Measurements from ENCODE around the gene FMNL2.

FMNL2 gene

DNA sequence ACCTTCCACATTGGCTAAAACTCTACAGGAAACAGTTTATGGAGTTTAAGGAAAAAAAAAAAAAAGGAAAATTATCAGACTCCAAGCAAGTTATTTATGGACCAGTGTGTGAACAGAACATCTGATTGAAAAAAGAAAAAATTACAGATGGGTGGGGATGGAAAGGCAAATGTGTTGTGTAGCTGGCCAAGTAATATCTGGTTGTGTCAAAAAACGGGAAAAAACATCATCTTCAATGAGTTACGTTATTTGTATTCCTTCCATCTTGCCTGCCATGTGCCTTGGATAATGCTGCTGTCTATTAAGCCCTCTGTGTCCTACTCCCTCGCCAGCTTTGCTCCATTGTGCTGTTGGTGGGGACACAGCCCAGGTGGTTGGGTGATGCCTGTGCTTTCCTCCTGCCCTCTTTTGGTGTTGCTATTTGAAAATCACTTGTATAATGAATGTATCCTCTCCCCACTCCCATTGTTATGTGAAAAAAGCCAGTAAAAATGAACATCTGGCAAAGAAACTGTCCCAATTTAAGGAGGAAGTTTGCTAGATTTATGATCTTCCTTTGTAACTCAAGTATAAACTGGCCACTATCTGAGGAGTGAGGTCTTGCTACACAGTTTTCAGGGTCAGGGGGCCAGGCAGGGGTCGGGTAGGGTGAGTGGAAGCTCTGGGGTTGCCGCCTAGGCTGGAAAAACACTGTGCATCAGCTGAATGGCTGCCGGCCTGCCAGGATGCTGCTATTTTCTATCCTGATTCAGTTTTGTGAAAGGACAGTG, 155.9 kb downstream of the FMNL2 start:
- Histone ChIP-seq H3K4me1 (peaks cover 0 to 70% (median 24%) of the 10 kb centered on the region in 4 donors), H3K27ac (peak overlapping the region; percentile 29 to 49), H3K9me3 (no peaks in the 10 kb centered on the region), H3K36me3 (no peaks in the 10 kb centered on the region), H3K4me3 (no peak overlapping the region), H3K27me3 (no peaks in the 10 kb centered on the region)
- DNase-seq, result peak; percentile 78 to 79
- TF ChIP-seq, protein P1, sequence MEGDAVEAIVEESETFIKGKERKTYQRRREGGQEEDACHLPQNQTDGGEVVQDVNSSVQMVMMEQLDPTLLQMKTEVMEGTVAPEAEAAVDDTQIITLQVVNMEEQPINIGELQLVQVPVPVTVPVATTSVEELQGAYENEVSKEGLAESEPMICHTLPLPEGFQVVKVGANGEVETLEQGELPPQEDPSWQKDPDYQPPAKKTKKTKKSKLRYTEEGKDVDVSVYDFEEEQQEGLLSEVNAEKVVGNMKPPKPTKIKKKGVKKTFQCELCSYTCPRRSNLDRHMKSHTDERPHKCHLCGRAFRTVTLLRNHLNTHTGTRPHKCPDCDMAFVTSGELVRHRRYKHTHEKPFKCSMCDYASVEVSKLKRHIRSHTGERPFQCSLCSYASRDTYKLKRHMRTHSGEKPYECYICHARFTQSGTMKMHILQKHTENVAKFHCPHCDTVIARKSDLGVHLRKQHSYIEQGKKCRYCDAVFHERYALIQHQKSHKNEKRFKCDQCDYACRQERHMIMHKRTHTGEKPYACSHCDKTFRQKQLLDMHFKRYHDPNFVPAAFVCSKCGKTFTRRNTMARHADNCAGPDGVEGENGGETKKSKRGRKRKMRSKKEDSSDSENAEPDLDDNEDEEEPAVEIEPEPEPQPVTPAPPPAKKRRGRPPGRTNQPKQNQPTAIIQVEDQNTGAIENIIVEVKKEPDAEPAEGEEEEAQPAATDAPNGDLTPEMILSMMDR (IDR thresholded peaks at IDR 0.05), result no peak
- intact Hi-C loops (cut with DNase I; ENCODE audit: low total_unique reads), result no loop called here

DNA sequence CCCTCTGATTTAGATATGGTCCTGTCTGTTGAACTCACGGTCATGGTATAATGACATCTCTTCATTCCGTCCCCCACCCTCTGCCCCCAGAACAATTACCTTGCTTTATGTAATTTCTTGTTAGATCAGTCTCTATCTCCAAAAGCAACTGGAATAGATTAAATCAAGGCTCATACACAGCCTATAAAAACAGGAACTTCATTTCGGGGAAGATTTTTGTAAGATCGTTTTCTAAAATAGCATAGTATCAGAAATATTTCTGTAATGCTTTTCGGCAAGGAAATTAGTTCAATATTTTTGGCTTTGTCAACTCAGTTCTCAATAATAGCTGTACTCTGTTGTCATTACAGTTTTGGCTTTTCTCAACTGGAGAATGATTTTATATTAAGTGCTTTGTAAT, 157.2 kb downstream of the FMNL2 start:
- H3K4me1 ChIP-seq, result peaks cover 0 to 60% (median 21%) of the 10 kb centered on the region in 4 donors
- DNase-seq, result no peak
- H3K9me3 ChIP-seq, result no peaks in the 10 kb centered on the region
- H3K27me3 ChIP-seq, result no peaks in the 10 kb centered on the region
- intact Hi-C loops (cut with DNase I; ENCODE audit: low total_unique reads), result no loop called here
- TF ChIP-seq, protein P1 (IDR thresholded peaks at IDR 0.05), result no peak
- H3K36me3 ChIP-seq, result no peaks in the 10 kb centered on the region
- peak overlapping the region; percentile 29 to 49 for H3K27ac ChIP-seq
- no peak overlapping the region for H3K4me3 ChIP-seq

DNA sequence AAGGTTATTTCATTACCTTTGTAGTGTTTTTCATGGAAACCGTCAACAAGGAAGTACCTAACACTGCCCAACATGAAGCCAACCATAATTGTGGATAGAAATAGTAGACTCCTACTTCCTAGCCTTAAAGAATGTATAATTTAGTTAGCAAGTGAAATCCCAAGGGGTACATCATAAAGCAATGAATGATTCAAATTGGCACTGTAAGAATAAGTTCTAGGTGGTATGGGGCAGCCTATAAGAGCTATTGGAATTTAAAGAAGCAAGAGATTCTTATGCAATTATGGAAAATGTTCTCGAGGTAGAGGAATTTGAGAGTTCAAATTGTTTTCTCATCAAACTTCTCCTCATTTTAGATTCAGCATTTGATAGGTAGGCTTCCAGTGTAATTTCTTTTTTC, 157.9 kb downstream of the FMNL2 start:
- DNase-seq, result no peak
- TF ChIP-seq, protein P1 (IDR thresholded peaks at IDR 0.05), result no peak
- no peaks in the 10 kb centered on the region for H3K9me3 ChIP-seq
- peak overlapping the region in 1 of 2 donors; percentile 49 for H3K27ac ChIP-seq
- no peak overlapping the region for H3K4me3 ChIP-seq
- intact Hi-C loops (cut with DNase I; ENCODE audit: low total_unique reads), result no loop called here
- no peaks in the 10 kb centered on the region for H3K36me3 ChIP-seq
- H3K27me3 ChIP-seq, result no peaks in the 10 kb centered on the region
- peaks cover 0 to 60% (median 26%) of the 10 kb centered on the region in 4 donors for H3K4me1 ChIP-seq

DNA sequence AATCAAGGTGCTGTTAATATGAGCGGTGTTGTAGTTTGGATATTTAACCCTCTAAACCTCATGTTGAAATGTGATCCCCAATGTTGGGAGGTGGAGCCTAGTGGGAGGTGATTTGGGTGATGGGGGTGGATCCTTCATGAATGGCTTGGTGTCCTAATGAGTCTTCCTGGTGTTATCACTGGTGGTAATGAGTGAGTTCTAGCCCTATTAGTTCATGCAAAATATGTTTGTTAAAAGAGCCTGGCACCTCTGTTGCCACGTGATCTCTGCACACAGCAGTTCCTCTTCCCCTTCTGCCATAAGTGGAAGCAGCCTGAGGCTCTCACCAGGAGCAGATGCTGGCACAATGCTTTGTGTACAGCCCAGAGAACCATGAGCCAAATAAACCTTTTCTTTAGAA, 158.4 kb downstream of the FMNL2 start:
- Histone ChIP-seq H3K4me1 (peaks cover 0 to 63% (median 26%) of the 10 kb centered on the region in 4 donors), H3K27ac (no peak overlapping the region), H3K36me3 (no peaks in the 10 kb centered on the region), H3K9me3 (no peaks in the 10 kb centered on the region), H3K4me3 (no peak overlapping the region), H3K27me3 (no peaks in the 10 kb centered on the region)
- no peak for DNase-seq
- TF ChIP-seq, protein P1 (IDR thresholded peaks at IDR 0.05), result no peak
- intact Hi-C loops (cut with DNase I; ENCODE audit: low total_unique reads), result no loop called here

DNA sequence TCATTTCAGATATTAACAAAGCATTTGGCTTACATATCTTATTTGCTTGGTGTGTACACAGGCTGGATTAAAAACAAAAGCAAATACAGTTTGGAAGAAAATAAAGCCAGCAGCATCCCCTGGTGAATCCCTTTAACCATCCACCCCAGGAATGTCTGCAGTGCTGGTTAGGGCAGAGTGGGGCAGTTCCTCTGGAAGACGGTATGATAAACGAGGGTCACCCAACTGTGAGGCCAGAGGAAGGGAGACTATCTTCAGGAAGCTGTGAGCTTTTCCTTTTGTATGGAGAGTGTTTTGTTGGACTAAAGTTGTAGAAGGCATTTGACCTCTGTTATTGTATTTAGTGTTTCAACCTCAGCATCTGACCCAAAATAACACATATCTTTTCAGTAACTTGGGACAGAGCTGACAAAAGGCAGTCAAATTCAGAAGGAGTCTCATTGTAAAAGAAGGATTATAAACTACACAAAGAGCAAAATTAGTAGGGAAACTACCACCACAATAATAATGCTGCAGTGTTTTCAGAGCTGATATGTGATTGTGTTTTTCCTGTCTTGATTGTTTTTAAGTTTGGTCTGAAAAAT, 159.1 kb downstream of the FMNL2 start:
- no peaks in the 10 kb centered on the region for H3K9me3 ChIP-seq
- H3K27ac ChIP-seq, result no peak overlapping the region
- H3K4me1 ChIP-seq, result peaks cover 0 to 67% (median 26%) of the 10 kb centered on the region in 4 donors
- H3K4me3 ChIP-seq, result no peak overlapping the region
- intact Hi-C loops (cut with DNase I; ENCODE audit: low total_unique reads), result no loop called here
- H3K27me3 ChIP-seq, result no peaks in the 10 kb centered on the region
- no peak for DNase-seq
- TF ChIP-seq, protein P1 (IDR thresholded peaks at IDR 0.05), result no peak
- no peaks in the 10 kb centered on the region for H3K36me3 ChIP-seq
